Fibroblast of lung (primary cell): ENCODE measurements around the gene CLCN7. TPM values are rescaled to one million over a fixed set of nuclear protein-coding genes. Genes with fewer than 3 reads are reported as not detected.

Experiments used
- DNase-seq, 2 donors: peaks; one replicate each; pipeline versions ENCODE4 v3.0.0 to v3.0.0-alpha.2; 2010; ENCODE audit warnings: low read depth in 2 of 2
- H2AFZ ChIP-seq: 2 replicates; pipeline ENCODE4 v1.5.1; 2012; ENCODE audit warnings: low read length, control low read depth, inconsistent platforms
- H3K27ac ChIP-seq: 2 replicates; pipeline ENCODE4 v1.5.1; 2011; ENCODE audit warnings: low read length, control low read depth; ENCODE audit not compliant: insufficient read depth
- H3K27me3 ChIP-seq: 2 replicates; pipeline ENCODE4 v1.5.1; 2011; ENCODE audit warnings: mild to moderate bottlenecking, low read length; ENCODE audit not compliant: control insufficient read depth, insufficient read depth
- H3K36me3 ChIP-seq: 2 replicates; pipeline ENCODE4 v1.5.1; 2011; ENCODE audit warnings: low read length; ENCODE audit not compliant: control insufficient read depth, insufficient read depth
- H3K4me1 ChIP-seq: 2 replicates; pipeline ENCODE4 v1.5.1; 2011; ENCODE audit warnings: low read length; ENCODE audit not compliant: control insufficient read depth, insufficient read depth; ENCODE audit errors: extremely low read depth
- H3K4me2 ChIP-seq: 2 replicates; pipeline ENCODE4 v1.5.1; 2011; ENCODE audit warnings: low read length, control low read depth; ENCODE audit not compliant: insufficient read depth; ENCODE audit errors: extremely low read depth
- H3K4me3 ChIP-seq, 4 experiments: fragments of 200-600 bp in 1 of 4; sonication (generic) in 1 of 4; replicated peaks in 1 of 4; 2 replicates each; pipeline ENCODE4 v1.5.1; 2011 to 2016; ENCODE audit warnings: low read length in 4 of 4, low read depth in 3 of 4, mild to moderate bottlenecking in 3 of 4, control low read depth in 2 of 4, inconsistent platforms in 1 of 4, mixed read lengths in 1 of 4; ENCODE audit not compliant: insufficient read depth in 1 of 4; ENCODE audit errors: control extremely low read depth in 1 of 4
- H3K79me2 ChIP-seq: 2 replicates; pipeline ENCODE4 v1.5.1; 2012; ENCODE audit warnings: mild to moderate bottlenecking, low read length, inconsistent platforms; ENCODE audit not compliant: control insufficient read depth, insufficient read depth
- H3K9ac ChIP-seq: 2 replicates; pipeline ENCODE4 v1.5.1; 2011; ENCODE audit warnings: mild to moderate bottlenecking, low read length, control low read depth; ENCODE audit not compliant: insufficient read depth
- H3K9me3 ChIP-seq: 2 replicates; pipeline ENCODE4 v1.5.1; 2012; ENCODE audit warnings: low read depth, low read length; ENCODE audit not compliant: control insufficient read depth, insufficient read depth
- H4K20me1 ChIP-seq: 2 replicates; pipeline ENCODE4 v1.5.1; 2011; ENCODE audit warnings: low read length; ENCODE audit not compliant: control insufficient read depth, insufficient read depth; ENCODE audit errors: extremely low read depth
- CTCF ChIP-seq, 2 donors: IDR thresholded peaks in 1 of 2; conservative IDR thresholded peaks in 1 of 2; 1 replicate in 1 of 2; 2 replicates in 1 of 2; pipeline ENCODE4 v1.5.1; 2011 to 2012; ENCODE audit warnings: low read length in 2 of 2, control low read depth in 1 of 2, inconsistent platforms in 1 of 2, low read depth in 1 of 2, mild to moderate bottlenecking in 1 of 2
- EZH2 ChIP-seq: IDR thresholded peaks from 2 replicates; pipeline ENCODE4 v1.5.1; 2012; ENCODE audit warnings: low read length, control low read depth, mild to moderate bottlenecking; ENCODE audit errors: missing control alignments
- polyA plus RNA-seq, 2 donors: library from polyadenylated mRNA; depleted of rRNA in 1 of 2; stranded (reverse) in 1 of 2; unstranded in 1 of 2; fragments of >200 nt; gene quantifications; 2 replicates each; pipeline ENCODE4 v1.2.1, GENCODE V29; 2011 to 2012; ENCODE audit warnings: missing spikeins in 1 of 2
- total RNA-seq: library from RNA; depleted of rRNA; stranded (reverse); fragments of >200 nt; gene quantifications from 2 replicates; pipeline ENCODE4 v1.2.1, GENCODE V29; 2014

Gene CLCN7
- total and polyA plus RNA-seq, 2 donors (not counting 1 experiment from before 2014, with no cell fraction given), result 25.0 to 83.4 TPM

GRCh38 chr16:1487395-1488053 is 12.7 kb upstream of the CLCN7 start:
- H2AFZ ChIP-seq, result no peak overlapping the region
- H3K4me1 ChIP-seq, result no peaks in the 10 kb centered on the region
- peaks cover 2% of the 10 kb centered on the region for H3K27me3 ChIP-seq
- H3K36me3 ChIP-seq, result no peaks in the 10 kb centered on the region
- H3K27ac ChIP-seq, result no peak overlapping the region
- no peaks in the 10 kb centered on the region for H3K79me2 ChIP-seq
- no peaks in the 10 kb centered on the region for H3K9me3 ChIP-seq
- DNase-seq, result no peak
- no peak overlapping the region for H3K4me2 ChIP-seq
- no peaks in the 10 kb centered on the region for H4K20me1 ChIP-seq
- H3K9ac ChIP-seq, result no peak overlapping the region
- no peak for TF ChIP-seq CTCF (conservative IDR thresholded peaks at IDR 0.05 in 1 of 2, IDR thresholded peaks at IDR 0.05 in 1 of 2; ENCODE audit: low read depth in 1 of 2, low read length in 2 of 2)
- TF ChIP-seq EZH2, result no peak
- H3K4me3 ChIP-seq, result no peak overlapping the region

GRCh38 chr16:1486551-1487390 is 11.9 kb upstream of the CLCN7 start:
- DNase-seq, result no peak
- TF ChIP-seq EZH2 (no peak), CTCF (conservative IDR thresholded peaks at IDR 0.05 in 1 of 2, IDR thresholded peaks at IDR 0.05 in 1 of 2; ENCODE audit: low read depth in 1 of 2, low read length in 2 of 2) (no peak)

GRCh38 chr16:1485847-1486496 is 11.1 kb upstream of the CLCN7 start:
- Histone ChIP-seq H3K4me2 (no peak overlapping the region), H3K9me3 (no peaks in the 10 kb centered on the region), H3K27me3 (peaks cover 2% of the 10 kb centered on the region), H3K4me1 (no peaks in the 10 kb centered on the region), H4K20me1 (no peaks in the 10 kb centered on the region), H3K79me2 (no peaks in the 10 kb centered on the region), H2AFZ (no peak overlapping the region), H3K9ac (no peak overlapping the region), H3K27ac (no peak overlapping the region), H3K4me3 (no peak overlapping the region), H3K36me3 (no peaks in the 10 kb centered on the region)
- no peak for TF ChIP-seq EZH2
- TF ChIP-seq CTCF (conservative IDR thresholded peaks at IDR 0.05 in 1 of 2, IDR thresholded peaks at IDR 0.05 in 1 of 2; ENCODE audit: low read depth in 1 of 2, low read length in 2 of 2), result no peak
- no peak for DNase-seq

More at GRCh38 chr16:1486551-1487390, 11.9 kb upstream of the CLCN7 start:
- H3K9ac ChIP-seq, result no peak overlapping the region
- H3K4me1 ChIP-seq, result no peaks in the 10 kb centered on the region
- no peaks in the 10 kb centered on the region for H3K36me3 ChIP-seq
- no peaks in the 10 kb centered on the region for H3K9me3 ChIP-seq
- H4K20me1 ChIP-seq, result no peaks in the 10 kb centered on the region
- no peak overlapping the region for H2AFZ ChIP-seq
- no peak overlapping the region for H3K4me2 ChIP-seq
- peaks cover 2% of the 10 kb centered on the region for H3K27me3 ChIP-seq
- no peak overlapping the region for H3K27ac ChIP-seq
- no peaks in the 10 kb centered on the region for H3K79me2 ChIP-seq
- H3K4me3 ChIP-seq, result no peak overlapping the region
